K562 (cell line): ENCODE data around the gene BCL10. TPM values are rescaled to one million over a fixed set of nuclear protein-coding genes. Genes with fewer than 3 reads are reported as not detected.

Source experiments
- ARID1B ChIP-seq: fragments of 450-650 bp; IDR thresholded peaks from 2 replicates; pipeline ENCODE4 v1.6.1; 2016; ENCODE audit warnings: antibody characterized with exemption, mild to moderate bottlenecking, inconsistent platforms
- BCOR ChIP-seq: fragments of 450-650 bp; IDR thresholded peaks from 2 replicates; pipeline ENCODE4 v1.6.1; 2016
- DIDO1 ChIP-seq: fragments of 450-650 bp; IDR thresholded peaks from 2 replicates; pipeline ENCODE4 v1.6.1; 2016; ENCODE audit warnings: low read depth, missing biosample characterization, missing genetic modification characterization
- GABPB1 ChIP-seq: sonication (generic); formaldehyde crosslinking; IDR thresholded peaks from 2 replicates; pipeline ENCODE4 v1.8.0; 2022; ENCODE audit warnings: mild to moderate bottlenecking, missing genetic modification reagents
- HBP1 ChIP-seq: fragments of 450-650 bp; formaldehyde crosslinking; IDR thresholded peaks from 2 replicates; pipeline ENCODE4 v1.4.0; 2022; ENCODE audit warnings: missing genetic modification characterization
- LEF1 ChIP-seq: fragments of 450-650 bp; IDR thresholded peaks from 2 replicates; pipeline ENCODE4 v1.6.1; 2016; ENCODE audit warnings: mild to moderate bottlenecking
- MNT ChIP-seq, 2 experiments: fragments of 450-650 bp; conservative IDR thresholded peaks; 2 replicates each; pipeline ENCODE4 v1.6.1; 2017; ENCODE audit warnings: mild to moderate bottlenecking in 2 of 2, moderate library complexity in 2 of 2
- NFYB ChIP-seq: IDR thresholded peaks from 2 replicates; pipeline ENCODE4 v1.6.1; 2011; ENCODE audit warnings: mild to moderate bottlenecking, moderate library complexity; ENCODE audit not compliant: insufficient read length; ENCODE audit errors: extremely low read depth
- PHF8 ChIP-seq: fragments of 200-600 bp; sonication (generic); IDR thresholded peaks from 2 replicates; pipeline ENCODE4 v1.6.1; 2012; ENCODE audit warnings: mixed run types, mild to moderate bottlenecking, inconsistent platforms, low read length, moderate library complexity, borderline replicate concordance
- POLR3A ChIP-seq: IDR thresholded peaks from 2 replicates; pipeline ENCODE4 v1.6.1; 2011; ENCODE audit warnings: borderline replicate concordance, mild to moderate bottlenecking, moderate library complexity; ENCODE audit not compliant: insufficient read length, insufficient read depth; ENCODE audit errors: extremely low read depth
- RBM14 ChIP-seq: fragments of 200-400 bp; formaldehyde crosslinking; IDR thresholded peaks from 2 replicates; pipeline ENCODE4 v1.6.1; 2018; ENCODE audit warnings: low read depth, mild to moderate bottlenecking, low read length, moderate library complexity, borderline replicate concordance; ENCODE audit not compliant: insufficient read depth
- TAF15 ChIP-seq: fragments of 200-400 bp; formaldehyde crosslinking; IDR thresholded peaks from 2 replicates; pipeline ENCODE4 v1.6.1; 2017; ENCODE audit warnings: mild to moderate bottlenecking, low read depth, low read length, moderate library complexity
- ZNF57 ChIP-seq: fragments of 450-650 bp; formaldehyde crosslinking; IDR thresholded peaks from 2 replicates; pipeline ENCODE4 v1.4.0; 2020; ENCODE audit warnings: mild to moderate bottlenecking, moderate library complexity
- ZNF592 ChIP-seq: fragments of 450-650 bp; IDR thresholded peaks from 2 replicates; pipeline ENCODE4 v1.6.1; 2017; ENCODE audit warnings: antibody characterized with exemption, mild to moderate bottlenecking
- ZZZ3 ChIP-seq: fragments of 450-650 bp; IDR thresholded peaks from 2 replicates; pipeline ENCODE4 v1.6.1; 2016; ENCODE audit warnings: antibody characterized with exemption, mild to moderate bottlenecking, moderate library complexity
- polyA plus RNA-seq, 8 experiments: library from polyadenylated mRNA; depleted of rRNA in 4 of 8; stranded (reverse) in 5 of 8; unstranded in 3 of 8; fragments of >200 nt; fragmentation: Nextera tagmentation in 2 of 8; fragmentation: Illumina TruSeq in 1 of 8; extraction: Ambion mirVana in 2 of 8; extraction: Trizol in 1 of 8; gene quantifications; 2 replicates each; pipeline versions ENCODE4 v1.2.1 to v1.2.3, GENCODE V29; 2011 to 2014; ENCODE audit warnings: inconsistent platforms in 1 of 8, missing spikeins in 1 of 8
- total RNA-seq, 7 experiments: library from RNA; depleted of rRNA in 6 of 7; stranded (reverse); fragments of >200 nt in 6 of 7; fragmentation: Illumina TruSeq in 2 of 7; extraction: Trizol in 2 of 7; gene quantifications; 2 replicates each; pipeline versions ENCODE4 v1.2.1 to v1.2.3, GENCODE V29; 2011 to 2021; ENCODE audit warnings: low replicate concordance in 1 of 7
- TF ChIP-seq, protein P1 (sequence below): fragments of 250-450 bp; sonication (Bioruptor Pico); IDR thresholded peaks from 2 replicates; pipeline ENCODE4 v1.8.0; 2022; ENCODE audit warnings: inconsistent platforms, mild to moderate bottlenecking, moderate library complexity, borderline replicate concordance

BCL10 gene
- total and polyA plus RNA-seq, 9 of the 15 experiments (the other 6 are each of a cell fraction or from before 2014, with no cell fraction given): 8.0 to 19.4 (median 12.3) TPM

- TF ChIP-seq ZNF592 (0 out of 2 replicates have a peak, but pooled peaks have one; percentile 32), BCOR (no peak), ARID1B (peak; percentile 91), ZNF57 (CRISPR knock-in tag) (no peak), ZZZ3 (no peak), PHF8 (no peak), HBP1 (CRISPR knock-in tag) (no peak), GABPB1 (no peak), MNT (conservative IDR thresholded peaks at IDR 0.05) (no peak), DIDO1 (tag) (no peak), LEF1 (peak; percentile 63; the same call in 1 of the 2 replicates), POLR3A (no peak), TAF15 (no peak), NFYB (no peak), RBM14 (no peak)
- TF ChIP-seq, protein P1, sequence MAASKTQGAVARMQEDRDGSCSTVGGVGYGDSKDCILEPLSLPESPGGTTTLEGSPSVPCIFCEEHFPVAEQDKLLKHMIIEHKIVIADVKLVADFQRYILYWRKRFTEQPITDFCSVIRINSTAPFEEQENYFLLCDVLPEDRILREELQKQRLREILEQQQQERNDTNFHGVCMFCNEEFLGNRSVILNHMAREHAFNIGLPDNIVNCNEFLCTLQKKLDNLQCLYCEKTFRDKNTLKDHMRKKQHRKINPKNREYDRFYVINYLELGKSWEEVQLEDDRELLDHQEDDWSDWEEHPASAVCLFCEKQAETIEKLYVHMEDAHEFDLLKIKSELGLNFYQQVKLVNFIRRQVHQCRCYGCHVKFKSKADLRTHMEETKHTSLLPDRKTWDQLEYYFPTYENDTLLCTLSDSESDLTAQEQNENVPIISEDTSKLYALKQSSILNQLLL (CRISPR knock-in tag): no peak
Measured at GRCh38 chr1:85219853-85220610, 56.4 kb downstream of the BCL10 start (continued).
